Testis (tissue), 2 donors: ENCODE data around the gene GSC.

Experiments used
- CTCF ChIP-seq, 3 experiments: fragments of 450-650 bp in 2 of 3; fragments of 200-600 bp in 1 of 3; sonication (generic) in 1 of 3; IDR thresholded peaks; one replicate each; pipeline ENCODE4 v1.5.1; 2016 to 2019; ENCODE audit warnings: antibody characterized with exemption in 3 of 3, mild to moderate bottlenecking in 2 of 3, moderate library complexity in 1 of 3
- POLR2A ChIP-seq: fragments of 450-650 bp; IDR thresholded peaks from one replicate; pipeline ENCODE4 v1.6.1; 2017; ENCODE audit warnings: antibody characterized with exemption, mild to moderate bottlenecking, moderate library complexity

- TF ChIP-seq CTCF (IDR thresholded peaks at IDR 0.05), result no peak
- no peak for TF ChIP-seq POLR2A
Observed at GRCh38 chr14:94768141-94768520, 1.8 kb downstream of the GSC start.
